HepG2 (cell line): ENCODE results near the gene DUSP8. TPM values are rescaled to one million over a fixed set of nuclear protein-coding genes. Genes with fewer than 3 reads are reported as not detected.

Experiments
- ATAC-seq: fragments of 200-7000 bp; cut with Tn5 transposase; 3 replicates; pipeline ENCODE4 v1.9.1; 2020; ENCODE audit warnings: mild to moderate bottlenecking, moderate library complexity
- BruUV-seq: library from RNA; stranded (reverse); fragments of 400-500 nt; replicated peaks from 2 replicates; lab custom pipeline; 2021; lab: Mats Ljungman, UMichigan
- CTCF ChIA-PET: fragments of 300-600 bp; formaldehyde crosslinking; extraction: SDS; loops from one replicate; lab custom pipeline; 2021; ENCODE audit warnings: low total read pairs, inconsistent platforms, low intra/inter-chr PET ratio; lab: Yijun Ruan, JAX
- POLR2A ChIA-PET: fragments of 350-600 bp; sonication (Branson Sonifier 250); formaldehyde crosslinking; loops from one replicate; lab custom pipeline; 2020; ENCODE audit warnings: antibody characterized with exemption, inconsistent platforms; lab: Yijun Ruan, JAX
- DNase-seq: peaks from one replicate; pipeline ENCODE4 v3.0.0-alpha.2; 2015; ENCODE audit warnings: low spot score
- FAIRE-seq: peaks from 3 replicates; lab custom pipeline; 2011; peaks lifted over from hg19 to GRCh38; lab: Jason Lieb, UNC
- H2AFZ ChIP-seq: one replicate; pipeline ENCODE4 v1.6.1; 2011; ENCODE audit warnings: low read length, inconsistent platforms
- H3K27ac ChIP-seq: fragments of 300-600 bp; 3 replicates; pipeline ENCODE4 v1.8.0; 2011; ENCODE audit warnings: mixed run types, mild to moderate bottlenecking, mixed read lengths, low read length, inconsistent platforms; ENCODE audit not compliant: insufficient read depth; ENCODE audit errors: extremely low read length
- H3K27me3 ChIP-seq, 2 experiments: fragments of 200-600 bp in 1 of 2; 2 replicates in 1 of 2; 3 replicates in 1 of 2; pipeline versions ENCODE4 v1.6.0 to v1.8.0; 2011; ENCODE audit warnings: low read length in 2 of 2, mild to moderate bottlenecking in 2 of 2, moderate library complexity in 2 of 2, inconsistent platforms in 1 of 2; ENCODE audit not compliant: insufficient read depth in 2 of 2, control insufficient read depth in 1 of 2
- H3K36me3 ChIP-seq, 2 experiments: fragments of 200-600 bp in 1 of 2; replicated peaks in 1 of 2; 2 replicates in 1 of 2; 3 replicates in 1 of 2; pipeline versions ENCODE4 v1.5.1 to v1.8.0; 2011; ENCODE audit warnings: low read length in 2 of 2, inconsistent platforms in 1 of 2; ENCODE audit not compliant: insufficient read depth in 2 of 2, control insufficient read depth in 1 of 2
- H3K4me1 ChIP-seq: 2 replicates; pipeline ENCODE4 v1.5.1; 2012; ENCODE audit warnings: low read length, inconsistent platforms; ENCODE audit not compliant: insufficient read depth
- H3K4me2 ChIP-seq: 2 replicates; pipeline ENCODE4 v1.6.0; 2011; ENCODE audit warnings: low read depth, low read length, inconsistent platforms
- H3K4me3 ChIP-seq, 3 experiments: fragments of 200-600 bp in 1 of 3; sonication (generic), shearing (Covaris generic) in 1 of 3; replicated peaks in 1 of 3; 2 replicates each; pipeline ENCODE4 v1.5.1; 2011 to 2016; ENCODE audit warnings: low read length in 3 of 3, inconsistent platforms in 2 of 3, low read depth in 2 of 3, mild to moderate bottlenecking in 2 of 3, control low read depth in 1 of 3, mixed read lengths in 1 of 3; ENCODE audit not compliant: insufficient read depth in 1 of 3
- H3K79me2 ChIP-seq: one replicate; pipeline ENCODE4 v1.6.1; 2011; ENCODE audit warnings: low read length, inconsistent platforms; ENCODE audit not compliant: insufficient read depth
- H3K9ac ChIP-seq: 2 replicates; pipeline ENCODE4 v1.6.0; 2011; ENCODE audit warnings: mild to moderate bottlenecking, low read depth, low read length, inconsistent platforms; ENCODE audit not compliant: insufficient read depth
- H3K9me3 ChIP-seq: 2 replicates; pipeline ENCODE4 v1.5.1; 2012; ENCODE audit warnings: mild to moderate bottlenecking, low read length
- H4K20me1 ChIP-seq: 2 replicates; pipeline ENCODE4 v1.6.0; 2011; ENCODE audit warnings: inconsistent platforms, mild to moderate bottlenecking, low read length, moderate library complexity; ENCODE audit not compliant: insufficient read depth
- CENPX ChIP-seq: sonication (generic); formaldehyde crosslinking; IDR thresholded peaks from 2 replicates; pipeline ENCODE4 v1.9.0; 2021; ENCODE audit warnings: mild to moderate bottlenecking, missing genetic modification reagents, moderate library complexity
- EP300 ChIP-seq, 3 experiments: sonication (generic) in 1 of 3; formaldehyde crosslinking in 1 of 3; IDR thresholded peaks; 2 replicates each; pipeline versions ENCODE4 v1.5.1 to v1.6.1; 2011 to 2020; ENCODE audit warnings: low read depth in 2 of 3, low read length in 2 of 3, borderline replicate concordance in 1 of 3, improper control_type of control experiment in 1 of 3, mild to moderate bottlenecking in 1 of 3, missing genetic modification reagents in 1 of 3, moderate library complexity in 1 of 3
- KLF15 ChIP-seq: sonication (generic); formaldehyde crosslinking; IDR thresholded peaks from 2 replicates; pipeline ENCODE4 v1.8.1; 2023; ENCODE audit warnings: borderline replicate concordance, mild to moderate bottlenecking, inconsistent platforms, missing genetic modification reagents, mixed read lengths
- NFKB2 ChIP-seq: sonication (generic); formaldehyde crosslinking; IDR thresholded peaks from 2 replicates; pipeline ENCODE4 v1.4.0; 2020; ENCODE audit warnings: missing genetic modification reagents, borderline replicate concordance
- PHF5A ChIP-seq: IDR thresholded peaks from one replicate; pipeline ENCODE4 v1.6.1; 2018; ENCODE audit warnings: low read depth, missing genetic modification reagents; ENCODE audit not compliant: unreplicated experiment
- RARA ChIP-seq: IDR thresholded peaks from 2 replicates; pipeline ENCODE4 v1.6.1; 2016; ENCODE audit warnings: missing genetic modification reagents, missing compliant biosample characterization
- SSRP1 ChIP-seq: IDR thresholded peaks from 2 replicates; pipeline ENCODE4 v1.6.1; 2016; ENCODE audit warnings: control low read depth
- ZNF562 ChIP-seq: sonication (generic); formaldehyde crosslinking; IDR thresholded peaks from 2 replicates; pipeline ENCODE4 v1.8.0; 2022; ENCODE audit warnings: missing genetic modification reagents, borderline replicate concordance
- ZNF766 ChIP-seq: sonication (generic); formaldehyde crosslinking; IDR thresholded peaks from 2 replicates; pipeline ENCODE4 v1.5.0; 2020; ENCODE audit warnings: missing genetic modification reagents, borderline replicate concordance
- ZSCAN29 ChIP-seq: sonication (generic); formaldehyde crosslinking; conservative IDR thresholded peaks from 2 replicates; pipeline ENCODE4 v1.4.0; 2020; ENCODE audit warnings: mild to moderate bottlenecking, missing genetic modification reagents
- WGBS: methylation state at CpG from one replicate; pipeline ENCODE4 v1.1.6; 2017; ENCODE audit warnings: low lambda C conversion rate; 5-methylcytosine and 5-hydroxymethylcytosine counted together
- in situ Hi-C: cut with HindIII; loops from 2 replicates; pipeline ENCODE4 v1.10.0; 2017; ENCODE audit warnings: low pct_unique_long_range_greater_than_20kb; ENCODE audit not compliant: extremely low pct_ligation_motif_present
- intact Hi-C: fragments of 100-400 bp; cut with micrococcal nuclease; formaldehyde crosslinking; loops from one replicate; pipeline ENCODE4 v1.10.0; 2022; ENCODE audit not compliant: unreplicated experiment
- polyA plus RNA-seq, 8 experiments: library from polyadenylated mRNA; depleted of rRNA in 3 of 8; stranded (reverse) in 7 of 8; unstranded in 1 of 8; fragments of >200 nt; fragmentation: Illumina TruSeq in 4 of 8; extraction: Trizol in 4 of 8; gene quantifications; 2 replicates each; pipeline versions ENCODE4 v1.2.1 to v1.2.3, GENCODE V29; 2011 to 2016; ENCODE audit warnings: low read depth in 4 of 8, missing spikeins in 1 of 8, mixed read lengths in 1 of 8; ENCODE audit not compliant: insufficient read depth in 1 of 8
- total RNA-seq, 5 experiments: library from RNA; depleted of rRNA; stranded (reverse); fragments of >200 nt; fragmentation: Illumina TruSeq; extraction: Trizol; gene quantifications; 2 replicates each; pipeline ENCODE4 v1.2.3, GENCODE V29; 2016; ENCODE audit warnings: low read depth in 1 of 5
- TF ChIP-seq, protein P1 (sequence below): sonication (generic); formaldehyde crosslinking; IDR thresholded peaks from 2 replicates; pipeline ENCODE4 v1.5.1; 2020; ENCODE audit warnings: missing genetic modification reagents, mild to moderate bottlenecking, borderline replicate concordance
- TF ChIP-seq, protein P2 (sequence below): sonication (generic); formaldehyde crosslinking; IDR thresholded peaks from 2 replicates; pipeline ENCODE4 v1.4.0; 2020; ENCODE audit warnings: missing genetic modification reagents
- TF ChIP-seq, protein P3 (sequence below): sonication (generic); formaldehyde crosslinking; IDR thresholded peaks from 2 replicates; pipeline ENCODE4 v1.8.0; 2023; ENCODE audit warnings: mild to moderate bottlenecking, missing genetic modification reagents
- TF ChIP-seq, protein P4 (sequence below): sonication (generic); formaldehyde crosslinking; IDR thresholded peaks from 2 replicates; pipeline ENCODE4 v1.9.0; 2021; ENCODE audit warnings: missing genetic modification reagents, mild to moderate bottlenecking, borderline replicate concordance

The DUSP8 gene
- total and polyA plus RNA-seq, 2 of the 13 experiments (the other 11 are each of a cell fraction or from before 2014, with no cell fraction given) = 1.8 to 8.0 TPM

DNA sequence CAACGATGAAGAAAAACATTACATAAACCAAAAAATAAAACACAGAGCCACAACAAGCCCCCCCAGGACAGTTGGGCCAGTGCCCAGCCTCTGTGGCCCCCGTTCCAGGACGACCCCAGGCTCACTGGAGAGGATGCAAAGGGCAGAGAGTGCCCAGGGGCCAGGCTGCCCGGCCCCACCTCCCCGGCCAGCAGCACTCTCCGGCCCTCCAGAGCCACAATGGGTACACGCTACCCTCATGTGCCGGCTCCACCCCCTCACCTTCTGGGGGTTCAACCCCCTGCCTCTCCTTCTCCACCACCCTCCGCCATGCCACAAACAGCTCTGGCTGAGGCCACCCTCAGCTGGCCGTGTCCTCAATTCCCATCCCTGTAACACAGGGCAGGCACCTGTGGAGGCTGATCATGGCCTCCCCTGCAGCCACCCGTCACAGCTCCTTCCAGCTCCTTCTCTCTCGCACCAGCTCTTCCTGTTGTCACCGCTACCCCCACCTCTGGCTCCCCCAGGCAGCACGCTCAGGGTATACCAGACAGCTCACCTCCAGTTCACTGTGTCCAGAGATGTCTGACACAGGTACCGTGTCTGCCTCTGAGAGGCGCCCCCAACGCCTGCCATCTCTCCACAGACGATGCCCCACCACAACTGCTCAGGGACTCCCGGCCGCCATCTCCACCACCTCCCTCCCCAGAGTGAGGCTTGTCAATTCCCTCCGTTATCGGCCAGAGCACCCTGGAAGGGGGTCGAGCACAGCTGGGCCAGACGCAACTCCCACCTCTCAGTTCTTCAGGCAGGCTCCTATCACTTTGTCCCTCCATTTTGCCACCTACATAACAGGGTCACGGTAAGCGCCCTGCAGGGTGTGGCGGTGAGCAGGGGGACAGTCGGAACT is 54.7 kb downstream of the DUSP8 start (continued):
- TF ChIP-seq, protein P1, sequence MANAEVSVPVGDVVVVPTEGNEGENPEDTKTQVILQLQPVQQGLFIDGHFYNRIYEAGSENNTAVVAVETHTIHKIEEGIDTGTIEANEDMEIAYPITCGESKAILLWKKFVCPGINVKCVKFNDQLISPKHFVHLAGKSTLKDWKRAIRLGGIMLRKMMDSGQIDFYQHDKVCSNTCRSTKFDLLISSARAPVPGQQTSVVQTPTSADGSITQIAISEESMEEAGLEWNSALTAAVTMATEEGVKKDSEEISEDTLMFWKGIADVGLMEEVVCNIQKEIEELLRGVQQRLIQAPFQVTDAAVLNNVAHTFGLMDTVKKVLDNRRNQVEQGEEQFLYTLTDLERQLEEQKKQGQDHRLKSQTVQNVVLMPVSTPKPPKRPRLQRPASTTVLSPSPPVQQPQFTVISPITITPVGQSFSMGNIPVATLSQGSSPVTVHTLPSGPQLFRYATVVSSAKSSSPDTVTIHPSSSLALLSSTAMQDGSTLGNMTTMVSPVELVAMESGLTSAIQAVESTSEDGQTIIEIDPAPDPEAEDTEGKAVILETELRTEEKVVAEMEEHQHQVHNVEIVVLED (CRISPR knock-in tag) = no peak
- no peak for TF ChIP-seq EP300 (IDR thresholded peaks at IDR 0.05; ENCODE audit: low read depth in 2 of 2, low read length in 2 of 2)
- TF ChIP-seq EP300 (CRISPR knock-in tag; IDR thresholded peaks at IDR 0.05; ENCODE audit: borderline replicate concordance) = no peak
- no peak for TF ChIP-seq SSRP1
- no peak for TF ChIP-seq RARA (CRISPR knock-in tag)

DNA sequence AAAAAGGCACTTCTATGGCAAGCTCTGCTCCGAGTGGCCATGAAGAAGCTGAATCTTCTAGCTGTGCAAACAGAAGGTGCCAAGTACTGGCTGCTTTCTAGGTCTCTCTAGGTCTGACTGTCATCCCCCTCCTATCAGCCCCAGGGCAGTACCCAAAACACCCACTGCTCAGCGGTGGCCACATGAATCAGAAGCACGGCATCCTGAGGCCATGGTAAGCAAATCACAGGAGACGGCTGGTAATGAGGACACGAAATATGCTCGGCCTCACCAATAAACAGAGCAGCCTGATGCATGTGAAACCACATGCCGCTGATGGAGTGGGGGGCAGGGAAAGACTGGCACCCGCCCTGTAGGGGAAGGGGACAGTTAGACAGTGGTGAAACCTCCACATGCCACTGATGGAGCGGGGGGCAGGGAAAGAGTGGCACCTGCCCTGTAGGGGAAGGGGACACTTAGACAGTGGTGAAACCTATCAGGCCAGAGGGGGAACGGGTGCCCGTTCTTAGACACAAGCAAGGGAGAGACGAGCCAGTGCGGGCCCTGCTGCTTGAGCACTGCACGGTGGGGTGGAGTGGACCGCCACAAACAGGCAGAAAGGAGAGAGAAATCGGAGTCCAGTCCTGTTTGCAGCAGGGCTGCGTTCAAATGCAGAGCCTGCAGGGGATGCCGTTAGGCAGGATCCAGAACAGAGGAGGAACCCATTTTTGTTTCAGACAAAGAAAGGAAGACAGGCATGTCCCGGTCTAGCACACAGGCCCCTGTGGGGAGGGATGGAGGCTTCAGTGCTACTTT is 55.6 kb downstream of the DUSP8 start:
- intact Hi-C loops (no loop called here), in situ Hi-C loops (no loop called here)
- ATAC-seq (no peak), DNase-seq (no peak), FAIRE-seq (no peak)
- Histone ChIP-seq H3K4me2 (no peak overlapping the region), H3K79me2 (peaks cover 2% of the 10 kb centered on the region), H3K36me3 (no peaks in the 10 kb centered on the region), H3K27me3 (no peaks in the 10 kb centered on the region), H3K4me1 (no peaks in the 10 kb centered on the region), H4K20me1 (peaks cover 51% of the 10 kb centered on the region), H3K27ac (no peak overlapping the region), H2AFZ (no peak overlapping the region), H3K9ac (no peak overlapping the region), H3K9me3 (no peaks in the 10 kb centered on the region), H3K4me3 (no peak overlapping the region)
- BruUV-seq = no TSS peak
- CTCF ChIA-PET = interaction anchor here (1.2 to 1.7 kb wide), 3 partner anchors 223 to 401 kb away, joined by 3 to 11 read pairs (median 9); no protein-coding TSS in a partner anchor
- POLR2A ChIA-PET = no interaction called here
- WGBS = 71% methylated on average over 19 of the region's 19 CpGs
- TF ChIP-seq, protein P2, sequence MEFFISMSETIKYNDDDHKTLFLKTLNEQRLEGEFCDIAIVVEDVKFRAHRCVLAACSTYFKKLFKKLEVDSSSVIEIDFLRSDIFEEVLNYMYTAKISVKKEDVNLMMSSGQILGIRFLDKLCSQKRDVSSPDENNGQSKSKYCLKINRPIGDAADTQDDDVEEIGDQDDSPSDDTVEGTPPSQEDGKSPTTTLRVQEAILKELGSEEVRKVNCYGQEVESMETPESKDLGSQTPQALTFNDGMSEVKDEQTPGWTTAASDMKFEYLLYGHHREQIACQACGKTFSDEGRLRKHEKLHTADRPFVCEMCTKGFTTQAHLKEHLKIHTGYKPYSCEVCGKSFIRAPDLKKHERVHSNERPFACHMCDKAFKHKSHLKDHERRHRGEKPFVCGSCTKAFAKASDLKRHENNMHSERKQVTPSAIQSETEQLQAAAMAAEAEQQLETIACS (CRISPR knock-in tag) = no peak
- TF ChIP-seq ZSCAN29 (CRISPR knock-in tag) (no peak), PHF5A (CRISPR knock-in tag) (no peak), ZNF562 (no peak), NFKB2 (CRISPR knock-in tag) (no peak), CENPX (no peak), ZNF766 (CRISPR knock-in tag) (no peak), KLF15 (CRISPR knock-in tag) (no peak)
- TF ChIP-seq, protein P3, sequence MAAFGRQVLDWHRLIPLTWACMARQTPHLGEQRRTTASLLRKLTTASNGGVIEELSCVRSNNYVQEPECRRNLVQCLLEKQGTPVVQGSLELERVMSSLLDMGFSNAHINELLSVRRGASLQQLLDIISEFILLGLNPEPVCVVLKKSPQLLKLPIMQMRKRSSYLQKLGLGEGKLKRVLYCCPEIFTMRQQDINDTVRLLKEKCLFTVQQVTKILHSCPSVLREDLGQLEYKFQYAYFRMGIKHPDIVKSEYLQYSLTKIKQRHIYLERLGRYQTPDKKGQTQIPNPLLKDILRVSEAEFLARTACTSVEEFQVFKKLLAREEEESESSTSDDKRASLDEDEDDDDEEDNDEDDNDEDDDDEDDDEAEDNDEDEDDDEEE (CRISPR knock-in tag) = no peak
- TF ChIP-seq, protein P4, sequence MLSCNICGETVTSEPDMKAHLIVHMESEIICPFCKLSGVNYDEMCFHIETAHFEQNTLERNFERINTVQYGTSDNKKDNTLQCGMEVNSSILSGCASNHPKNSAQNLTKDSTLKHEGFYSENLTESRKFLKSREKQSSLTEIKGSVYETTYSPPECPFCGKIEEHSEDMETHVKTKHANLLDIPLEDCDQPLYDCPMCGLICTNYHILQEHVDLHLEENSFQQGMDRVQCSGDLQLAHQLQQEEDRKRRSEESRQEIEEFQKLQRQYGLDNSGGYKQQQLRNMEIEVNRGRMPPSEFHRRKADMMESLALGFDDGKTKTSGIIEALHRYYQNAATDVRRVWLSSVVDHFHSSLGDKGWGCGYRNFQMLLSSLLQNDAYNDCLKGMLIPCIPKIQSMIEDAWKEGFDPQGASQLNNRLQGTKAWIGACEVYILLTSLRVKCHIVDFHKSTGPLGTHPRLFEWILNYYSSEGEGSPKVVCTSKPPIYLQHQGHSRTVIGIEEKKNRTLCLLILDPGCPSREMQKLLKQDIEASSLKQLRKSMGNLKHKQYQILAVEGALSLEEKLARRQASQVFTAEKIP (CRISPR knock-in tag) = no peak
